HepG2 (cell line): ENCODE data around the gene NEBL. TPM values are rescaled to one million over a fixed set of nuclear protein-coding genes. Genes with fewer than 3 reads are reported as not detected.

Source experiments
- BATF2 ChIP-seq: sonication (generic); formaldehyde crosslinking; IDR thresholded peaks from 2 replicates; pipeline ENCODE4 v1.8.0; 2022; ENCODE audit warnings: mild to moderate bottlenecking, missing genetic modification reagents, moderate library complexity
- RBM22 ChIP-seq: fragments of 200-400 bp; formaldehyde crosslinking; optimal IDR thresholded peaks from 2 replicates; pipeline ENCODE3; 2017; ENCODE audit warnings: mild to moderate bottlenecking, low read length, moderate library complexity
- SMARCE1 ChIP-seq: fragments of 450-650 bp; IDR thresholded peaks from 2 replicates; pipeline ENCODE4 v1.6.1; 2017; ENCODE audit warnings: borderline replicate concordance
- SRF ChIP-seq: IDR thresholded peaks from 2 replicates; pipeline ENCODE4 v1.6.1; 2011; ENCODE audit warnings: mild to moderate bottlenecking, low read depth, low read length, moderate library complexity
- STAT5B ChIP-seq: sonication (generic); formaldehyde crosslinking; IDR thresholded peaks from 2 replicates; pipeline ENCODE4 v1.4.0; 2020; ENCODE audit warnings: missing genetic modification reagents
- ZNF142 ChIP-seq: sonication (generic); formaldehyde crosslinking; IDR thresholded peaks from 2 replicates; pipeline ENCODE4 v1.4.0; 2020; ENCODE audit warnings: missing genetic modification reagents
- ZNF160 ChIP-seq: sonication (generic); formaldehyde crosslinking; IDR thresholded peaks from 2 replicates; pipeline ENCODE4 v1.8.0; 2022; ENCODE audit warnings: mild to moderate bottlenecking, inconsistent platforms, missing genetic modification reagents
- ZNF253 ChIP-seq: sonication (generic); formaldehyde crosslinking; IDR thresholded peaks from 2 replicates; pipeline ENCODE4 v1.8.0; 2022; ENCODE audit warnings: mild to moderate bottlenecking, missing genetic modification reagents, borderline replicate concordance
- ZNF574 ChIP-seq: sonication (generic); formaldehyde crosslinking; IDR thresholded peaks from 2 replicates; pipeline ENCODE4 v1.4.0; 2020; ENCODE audit warnings: missing genetic modification reagents
- polyA plus RNA-seq, 8 experiments: library from polyadenylated mRNA; depleted of rRNA in 3 of 8; stranded (reverse) in 7 of 8; unstranded in 1 of 8; fragments of >200 nt; fragmentation: Illumina TruSeq in 4 of 8; extraction: Trizol in 4 of 8; gene quantifications; 2 replicates each; pipeline versions ENCODE4 v1.2.1 to v1.2.3, GENCODE V29; 2011 to 2016; ENCODE audit warnings: low read depth in 4 of 8, missing spikeins in 1 of 8, mixed read lengths in 1 of 8; ENCODE audit not compliant: insufficient read depth in 1 of 8
- total RNA-seq, 5 experiments: library from RNA; depleted of rRNA; stranded (reverse); fragments of >200 nt; fragmentation: Illumina TruSeq; extraction: Trizol; gene quantifications; 2 replicates each; pipeline ENCODE4 v1.2.3, GENCODE V29; 2016; ENCODE audit warnings: low read depth in 1 of 5

The NEBL gene
- total and polyA plus RNA-seq, 2 of the 13 experiments (the other 11 are each of a cell fraction or from before 2014, with no cell fraction given), result not detected

- TF ChIP-seq ZNF574 (CRISPR knock-in tag), result no peak
- no peak for TF ChIP-seq ZNF253 (CRISPR knock-in tag)
- TF ChIP-seq SMARCE1, result no peak
- TF ChIP-seq BATF2, result no peak
- TF ChIP-seq SRF, result no peak
- no peak for TF ChIP-seq RBM22
- TF ChIP-seq STAT5B (CRISPR knock-in tag), result no peak
- no peak for TF ChIP-seq ZNF160 (CRISPR knock-in tag)
- TF ChIP-seq ZNF142, result no peak
These were observed 136.7 kb downstream of the NEBL start (continued) for GRCh38 chr10:20760460-20760859.
